Measurements from ENCODE around the gene ZDHHC24. TPM values are rescaled to one million over a fixed set of nuclear protein-coding genes. Genes with fewer than 3 reads are reported as not detected.

Gene ZDHHC24
- total RNA-seq, 1 donor from 2014 or later, result 13.5 TPM

Other genes starting within 250 kb of the ZDHHC24 start
- 50.9 and 58.8 TPM in 2 replicates for gene CD248, start 229.0 kb downstream of the ZDHHC24 start, total RNA-seq
- 8.5 and 12.0 TPM in 2 replicates for gene RIN1, start 209.6 kb downstream of the ZDHHC24 start, total RNA-seq
- gene BRMS1, start 200.9 kb downstream of the ZDHHC24 start, total RNA-seq, result 43.5 and 47.8 TPM in 2 replicates
- gene B4GAT1, start 198.4 kb downstream of the ZDHHC24 start, total RNA-seq, result 25.2 and 28.4 TPM in 2 replicates
- gene SLC29A2, start 174.3 kb downstream of the ZDHHC24 start, total RNA-seq, result 5.0 and 6.6 TPM in 2 replicates
- 0.20 and 0.50 TPM in 2 replicates for gene NPAS4, start 125.0 kb downstream of the ZDHHC24 start, total RNA-seq
- 30.0 and 33.1 TPM in 2 replicates for gene MRPL11, start 107.2 kb downstream of the ZDHHC24 start, total RNA-seq
- 3.9 and 4.6 TPM in 2 replicates for gene PELI3, start 79.1 kb downstream of the ZDHHC24 start, total RNA-seq
- 57.4 and 60.0 TPM in 2 replicates for gene DPP3, start 65.6 kb downstream of the ZDHHC24 start, total RNA-seq
- gene BBS1, start 35.4 kb downstream of the ZDHHC24 start, total RNA-seq, result 18.8 and 20.3 TPM in 2 replicates
- gene ACTN3, start 855 bp upstream of the ZDHHC24 start, total RNA-seq, result not detected in 2 replicates
- gene CTSF, start 22.6 kb upstream of the ZDHHC24 start, total RNA-seq, result 1.5 and 4.0 TPM in 2 replicates
- gene CCDC87, start 47.0 kb upstream of the ZDHHC24 start, total RNA-seq, result 0.31 and 0.34 TPM in 2 replicates
- gene CCS, start 47.1 kb upstream of the ZDHHC24 start, total RNA-seq, result 23.1 and 23.2 TPM in 2 replicates
- 47.6 and 59.7 TPM in 2 replicates for gene RBM14, start 70.6 kb upstream of the ZDHHC24 start, total RNA-seq
- 151 and 153 TPM in 2 replicates for gene RBM4, start 92.7 kb upstream of the ZDHHC24 start, total RNA-seq
- 17.3 and 20.3 TPM in 2 replicates for gene RBM4B, start 131.8 kb upstream of the ZDHHC24 start, total RNA-seq
- gene SPTBN2, start 183.2 kb upstream of the ZDHHC24 start, total RNA-seq, result 18.2 and 22.7 TPM in 2 replicates